ENCODE measurements around the gene GRID2.

Gene GRID2

GRCh38 chr4:92996533-92996932, 692.8 kb downstream of the GRID2 start:
- no peaks in the 10 kb centered on the region for H3K27me3 ChIP-seq (ENCODE audit: control insufficient read depth, insufficient read depth, low read length)
- no peaks in the 10 kb centered on the region for H3K79me2 ChIP-seq
- no peak for TF ChIP-seq CTCF (IDR thresholded peaks at IDR 0.05)
- H3K4me2 ChIP-seq (ENCODE audit: low read length) = no peak overlapping the region
- H3K4me3 ChIP-seq (ENCODE audit: low read depth, low read length) = no peak overlapping the region
- H3K9me3 ChIP-seq (ENCODE audit: control insufficient read depth, low read length) = no peaks in the 10 kb centered on the region
- no peak overlapping the region for H3K9ac ChIP-seq
- H3K4me1 ChIP-seq = no peaks in the 10 kb centered on the region
- H3K36me3 ChIP-seq (ENCODE audit: control insufficient read depth, insufficient read depth, low read length) = no peaks in the 10 kb centered on the region
- H2AFZ ChIP-seq = no peak overlapping the region
- H3K27ac ChIP-seq = no peak overlapping the region

GRCh38 chr4:93000910-93001309, 697.1 kb downstream of the GRID2 start:
- no peaks in the 10 kb centered on the region for H3K36me3 ChIP-seq (ENCODE audit: control insufficient read depth, insufficient read depth, low read length)
- H3K4me1 ChIP-seq = no peaks in the 10 kb centered on the region
- H3K4me3 ChIP-seq (ENCODE audit: low read depth, low read length) = no peak overlapping the region
- no peak overlapping the region for H3K9ac ChIP-seq
- no peaks in the 10 kb centered on the region for H3K79me2 ChIP-seq
- no peak overlapping the region for H3K27ac ChIP-seq
- no peaks in the 10 kb centered on the region for H3K27me3 ChIP-seq (ENCODE audit: control insufficient read depth, insufficient read depth, low read length)
- H3K4me2 ChIP-seq (ENCODE audit: low read length) = no peak overlapping the region
- no peak for TF ChIP-seq CTCF (IDR thresholded peaks at IDR 0.05)
- no peak overlapping the region for H2AFZ ChIP-seq
- no peaks in the 10 kb centered on the region for H3K9me3 ChIP-seq (ENCODE audit: control insufficient read depth, low read length)

DNA sequence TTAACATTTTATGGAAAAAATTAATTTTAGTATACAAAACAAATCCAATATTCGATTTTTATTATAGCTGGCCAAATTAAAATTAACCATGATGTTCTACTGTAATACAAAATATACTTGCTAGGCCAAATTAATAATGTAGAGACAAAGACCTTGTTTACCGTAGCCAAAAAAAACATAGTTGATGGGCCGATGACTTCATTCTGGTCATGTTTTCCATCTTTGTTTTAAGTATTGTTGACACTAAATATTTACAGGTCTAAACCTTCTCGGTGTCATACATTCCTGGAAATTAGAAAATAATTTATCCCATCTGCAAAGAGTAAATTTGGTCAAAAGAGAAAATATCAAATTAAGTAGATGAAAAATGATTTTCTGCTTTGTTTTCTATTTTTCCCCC, 698.5 kb downstream of the GRID2 start:
- H3K9ac ChIP-seq = no peak overlapping the region
- no peaks in the 10 kb centered on the region for H3K9me3 ChIP-seq (ENCODE audit: control insufficient read depth, low read length)
- H3K4me1 ChIP-seq = no peaks in the 10 kb centered on the region
- no peaks in the 10 kb centered on the region for H3K79me2 ChIP-seq
- no peak overlapping the region for H3K27ac ChIP-seq
- H3K36me3 ChIP-seq (ENCODE audit: control insufficient read depth, insufficient read depth, low read length) = no peaks in the 10 kb centered on the region
- H3K27me3 ChIP-seq (ENCODE audit: control insufficient read depth, insufficient read depth, low read length) = no peaks in the 10 kb centered on the region
- H3K4me3 ChIP-seq (ENCODE audit: low read depth, low read length) = no peak overlapping the region
- H2AFZ ChIP-seq = no peak overlapping the region
- TF ChIP-seq CTCF (IDR thresholded peaks at IDR 0.05) = no peak
- H3K4me2 ChIP-seq (ENCODE audit: low read length) = no peak overlapping the region

GRCh38 chr4:93016350-93016749, 712.6 kb downstream of the GRID2 start:
- H3K4me1 ChIP-seq = no peaks in the 10 kb centered on the region
- H3K27me3 ChIP-seq (ENCODE audit: control insufficient read depth, insufficient read depth, low read length) = no peaks in the 10 kb centered on the region
- H3K4me3 ChIP-seq (ENCODE audit: low read depth, low read length) = no peak overlapping the region
- no peak overlapping the region for H3K27ac ChIP-seq
- TF ChIP-seq CTCF (IDR thresholded peaks at IDR 0.05) = no peak
- H3K4me2 ChIP-seq (ENCODE audit: low read length) = no peak overlapping the region
- no peak overlapping the region for H2AFZ ChIP-seq
- no peaks in the 10 kb centered on the region for H3K36me3 ChIP-seq (ENCODE audit: control insufficient read depth, insufficient read depth, low read length)
- H3K79me2 ChIP-seq = no peaks in the 10 kb centered on the region
- H3K9ac ChIP-seq = no peak overlapping the region
- no peaks in the 10 kb centered on the region for H3K9me3 ChIP-seq (ENCODE audit: control insufficient read depth, low read length)

DNA sequence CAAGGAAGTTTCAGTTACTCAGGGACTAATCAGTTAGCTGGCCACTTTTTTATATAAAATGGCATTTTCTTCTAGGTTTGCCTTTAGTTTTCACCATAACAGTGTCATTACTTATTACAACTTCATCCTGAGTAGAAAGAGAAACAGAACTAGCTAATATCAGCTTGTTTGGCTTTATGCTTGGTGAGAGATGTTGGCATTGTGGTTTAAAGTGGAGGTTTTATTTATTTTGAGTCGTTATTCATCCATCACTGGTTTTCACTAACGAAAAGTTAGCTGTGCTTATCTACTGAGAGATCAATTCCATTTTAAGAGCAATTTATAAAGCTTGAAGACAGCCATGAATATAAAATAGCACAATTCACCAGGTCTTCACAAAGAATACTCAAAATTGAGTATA, 714.5 kb downstream of the GRID2 start:
- H3K4me1 ChIP-seq = no peaks in the 10 kb centered on the region
- H3K27ac ChIP-seq = no peak overlapping the region
- H2AFZ ChIP-seq = no peak overlapping the region
- H3K4me3 ChIP-seq (ENCODE audit: low read depth, low read length) = no peak overlapping the region
- no peaks in the 10 kb centered on the region for H3K79me2 ChIP-seq
- TF ChIP-seq CTCF (IDR thresholded peaks at IDR 0.05) = no peak
- no peak overlapping the region for H3K9ac ChIP-seq
- no peaks in the 10 kb centered on the region for H3K36me3 ChIP-seq (ENCODE audit: control insufficient read depth, insufficient read depth, low read length)
- H3K9me3 ChIP-seq (ENCODE audit: control insufficient read depth, low read length) = no peaks in the 10 kb centered on the region
- no peaks in the 10 kb centered on the region for H3K27me3 ChIP-seq (ENCODE audit: control insufficient read depth, insufficient read depth, low read length)
- H3K4me2 ChIP-seq (ENCODE audit: low read length) = no peak overlapping the region
